Suprapubic skin (tissue), 3 donors: Measurements from ENCODE around the gene CCDC188.

Source experiments
- CTCF ChIP-seq, 2 donors: fragments of 200-600 bp in 1 of 2; fragments of 450-650 bp in 1 of 2; sonication (generic) in 1 of 2; IDR thresholded peaks; one replicate each; pipeline ENCODE4 v1.5.1; 2016 to 2019; ENCODE audit warnings: antibody characterized with exemption in 2 of 2, mild to moderate bottlenecking in 1 of 2, moderate library complexity in 1 of 2
- EP300 ChIP-seq: sonication (generic); formaldehyde crosslinking; IDR thresholded peaks from one replicate; pipeline ENCODE4 v1.6.1; 2017; ENCODE audit warnings: antibody characterized with exemption
- POLR2A ChIP-seq, 2 donors: fragments of 450-650 bp; IDR thresholded peaks; one replicate each; pipeline ENCODE4 v1.6.1; 2017; ENCODE audit warnings: antibody characterized with exemption in 2 of 2, mild to moderate bottlenecking in 2 of 2, moderate library complexity in 2 of 2

- no peak for TF ChIP-seq CTCF (IDR thresholded peaks at IDR 0.05)
- TF ChIP-seq POLR2A (IDR thresholded peaks at IDR 0.05): no peak
- TF ChIP-seq EP300: no peak
These were observed 13.7 kb downstream of the CCDC188 start for GRCh38 chr22:20137113-20137512.
